ENCODE results near the gene RAP1GAP.

DNA sequence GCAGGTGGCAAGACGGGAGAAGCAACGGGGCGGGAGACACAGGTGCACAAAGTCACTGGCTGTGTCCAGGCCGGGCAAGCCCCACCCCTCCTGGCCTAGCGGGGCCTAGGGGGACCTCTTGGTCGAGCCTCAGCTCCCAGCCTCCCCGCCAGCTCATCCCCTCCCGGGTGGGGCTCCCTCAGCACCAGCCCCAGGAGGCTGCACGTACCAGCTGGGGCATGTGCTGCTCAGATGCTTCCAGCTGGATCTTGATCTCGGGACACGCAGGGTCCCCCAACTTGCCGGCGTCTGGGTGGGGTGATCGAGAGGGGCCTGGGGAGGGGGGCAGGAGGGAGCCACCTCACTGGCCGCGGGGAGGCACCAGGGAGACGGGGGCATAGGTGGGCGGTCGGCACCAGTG is 71.4 kb downstream of the RAP1GAP start:
- TF ChIP-seq, protein P1, sequence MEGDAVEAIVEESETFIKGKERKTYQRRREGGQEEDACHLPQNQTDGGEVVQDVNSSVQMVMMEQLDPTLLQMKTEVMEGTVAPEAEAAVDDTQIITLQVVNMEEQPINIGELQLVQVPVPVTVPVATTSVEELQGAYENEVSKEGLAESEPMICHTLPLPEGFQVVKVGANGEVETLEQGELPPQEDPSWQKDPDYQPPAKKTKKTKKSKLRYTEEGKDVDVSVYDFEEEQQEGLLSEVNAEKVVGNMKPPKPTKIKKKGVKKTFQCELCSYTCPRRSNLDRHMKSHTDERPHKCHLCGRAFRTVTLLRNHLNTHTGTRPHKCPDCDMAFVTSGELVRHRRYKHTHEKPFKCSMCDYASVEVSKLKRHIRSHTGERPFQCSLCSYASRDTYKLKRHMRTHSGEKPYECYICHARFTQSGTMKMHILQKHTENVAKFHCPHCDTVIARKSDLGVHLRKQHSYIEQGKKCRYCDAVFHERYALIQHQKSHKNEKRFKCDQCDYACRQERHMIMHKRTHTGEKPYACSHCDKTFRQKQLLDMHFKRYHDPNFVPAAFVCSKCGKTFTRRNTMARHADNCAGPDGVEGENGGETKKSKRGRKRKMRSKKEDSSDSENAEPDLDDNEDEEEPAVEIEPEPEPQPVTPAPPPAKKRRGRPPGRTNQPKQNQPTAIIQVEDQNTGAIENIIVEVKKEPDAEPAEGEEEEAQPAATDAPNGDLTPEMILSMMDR (IDR thresholded peaks at IDR 0.05; ENCODE audit: low read length): no peak
- no peak for TF ChIP-seq EZH2 (IDR thresholded peaks at IDR 0.05; ENCODE audit: borderline replicate concordance, low read length)
